CD4-positive, alpha-beta T cell (primary cell): ENCODE results near the gene TTLL4. TPM values are rescaled to one million over a fixed set of nuclear protein-coding genes. Genes with fewer than 3 reads are reported as not detected.

Experiments
- ATAC-seq: fragments of 200-7000 bp; cut with Tn5 transposase; one replicate; pipeline ENCODE4 v1.10.0; 2022; ENCODE audit warnings: mild to moderate bottlenecking; ENCODE audit not compliant: poor library complexity
- CTCF ChIA-PET: fragments of 350-600 bp; sonication (Branson Sonifier 250); formaldehyde crosslinking; loops from one replicate; lab custom pipeline; 2021; ENCODE audit warnings: antibody characterized with exemption, inconsistent platforms; lab: Charles Lee
- POLR2A ChIA-PET: fragments of 350-600 bp; sonication (Branson Sonifier 250); formaldehyde crosslinking; loops from one replicate; lab custom pipeline; 2021; ENCODE audit warnings: antibody characterized with exemption, inconsistent platforms; lab: Charles Lee
- DNase-seq, 14 experiments: peaks; one replicate each; pipeline ENCODE4 v3.0.0-alpha.2; 2013 to 2020; ENCODE audit warnings: mixed read lengths in 2 of 14
- H3K27ac ChIP-seq, 2 donors: one replicate each; pipeline versions ENCODE4 v1.5.1 to v1.7.0; 2013; ENCODE audit warnings: low read length in 2 of 2, low read depth in 1 of 2, mild to moderate bottlenecking in 1 of 2
- H3K27me3 ChIP-seq, 2 experiments: 1 replicate in 1 of 2; 2 replicates in 1 of 2; pipeline versions ENCODE4 v1.6.1 to v1.7.0; 2013; ENCODE audit warnings: low read length in 2 of 2, control low read depth in 1 of 2, mild to moderate bottlenecking in 1 of 2, moderate library complexity in 1 of 2; ENCODE audit not compliant: insufficient read depth in 2 of 2, control insufficient read depth in 1 of 2
- H3K36me3 ChIP-seq: one replicate; pipeline ENCODE4 v1.6.1; 2013; ENCODE audit warnings: low read length, control low read depth; ENCODE audit not compliant: insufficient read depth
- H3K4me1 ChIP-seq: one replicate; pipeline ENCODE4 v1.6.1; 2013; ENCODE audit warnings: low read length, control low read depth; ENCODE audit not compliant: insufficient read depth
- H3K4me3 ChIP-seq: one replicate; pipeline ENCODE4 v1.5.1; 2013; ENCODE audit warnings: mild to moderate bottlenecking, low read length, moderate library complexity
- H3K9me3 ChIP-seq, 2 experiments: 1 replicate in 1 of 2; 2 replicates in 1 of 2; pipeline versions ENCODE4 v1.6.1 to v1.7.0; 2013; ENCODE audit warnings: low read length in 2 of 2, mild to moderate bottlenecking in 2 of 2, control low read depth in 1 of 2, moderate library complexity in 1 of 2; ENCODE audit not compliant: control insufficient read depth in 1 of 2, insufficient read depth in 1 of 2
- H3K27ac Mint-ChIP-seq: one replicate; pipeline ENCODE4 v1.8.0; 2020; ENCODE audit warnings: mixed read lengths
- H3K27me3 Mint-ChIP-seq: one replicate; pipeline ENCODE4 v1.8.0; 2021; ENCODE audit warnings: mixed read lengths
- H3K36me3 Mint-ChIP-seq: one replicate; pipeline ENCODE4 v1.8.0; 2021; ENCODE audit warnings: low read depth, mixed read lengths
- H3K4me1 Mint-ChIP-seq: one replicate; pipeline ENCODE4 v1.8.0; 2021; ENCODE audit warnings: low read depth, mixed read lengths
- H3K4me3 Mint-ChIP-seq: one replicate; pipeline ENCODE4 v1.8.0; 2020; ENCODE audit warnings: mild to moderate bottlenecking, mixed read lengths
- H3K9me3 Mint-ChIP-seq: one replicate; pipeline ENCODE4 v1.8.0; 2020; ENCODE audit warnings: mixed read lengths
- CTCF ChIP-seq: fragments of 200-600 bp; IDR thresholded peaks from one replicate; pipeline ENCODE4 v1.8.0; 2022; ENCODE audit warnings: antibody characterized with exemption, mild to moderate bottlenecking
- intact Hi-C, 2 experiments: fragments of 100-400 bp; cut with DNase I in 1 of 2; cut with micrococcal nuclease in 1 of 2; formaldehyde crosslinking; loops; one replicate each; pipeline versions ENCODE4 v1.15.1 to v1.9.0; 2023 to 2025; cut with DNase I, micrococcal nuclease
- total RNA-seq, 174 experiments: library from RNA in 2 of 174; stranded (reverse) in 2 of 174; gene quantifications; one replicate each; pipeline ENCODE4 v1.2.3 and lab custom pipeline; 2021 to 2026

The TTLL4 gene
- total RNA-seq, 2 experiments from 2014 or later: 7.3 to 10.8 TPM

- H3K36me3 Mint-ChIP-seq: no peaks in the 10 kb centered on the region
- CTCF ChIA-PET: no interaction called here
- Histone ChIP-seq H3K27ac (no peak overlapping the region), H3K27me3 (peaks cover 15 to 24% of the 10 kb centered on the region in 2 experiments), H3K4me1 (peaks cover 8% of the 10 kb centered on the region), H3K9me3 (peaks cover 0 to 12% of the 10 kb centered on the region in 2 experiments), H3K4me3 (no peak overlapping the region), H3K36me3 (no peaks in the 10 kb centered on the region)
- peak; percentile 41 for ATAC-seq
- peaks cover 2% of the 10 kb centered on the region for H3K9me3 Mint-ChIP-seq
- POLR2A ChIA-PET: no interaction called here
- intact Hi-C loops: no loop called here
- H3K4me1 Mint-ChIP-seq: peaks cover 5% of the 10 kb centered on the region
- DNase-seq: peak in 3 of 14 experiments; percentile 32 to 62 (median 46)
- peaks cover 48% of the 10 kb centered on the region for H3K27me3 Mint-ChIP-seq
- no peak for TF ChIP-seq CTCF
- no peak overlapping the region for H3K4me3 Mint-ChIP-seq
- H3K27ac Mint-ChIP-seq: no peak overlapping the region
Measured at GRCh38 chr2:218802386-218802994, 91.9 kb downstream of the TTLL4 start.

- Histone ChIP-seq H3K27ac (no peak overlapping the region), H3K4me1 (peaks cover 8% of the 10 kb centered on the region), H3K36me3 (no peaks in the 10 kb centered on the region), H3K9me3 (peaks cover 0 to 12% of the 10 kb centered on the region in 2 experiments), H3K4me3 (no peak overlapping the region), H3K27me3 (peaks cover 9 to 23% of the 10 kb centered on the region in 2 experiments)
- intact Hi-C loops: no loop called here
- ChIA-PET CTCF (no interaction called here), POLR2A (no interaction called here)
- H3K27ac Mint-ChIP-seq: no peak overlapping the region
- peaks cover 54% of the 10 kb centered on the region for H3K27me3 Mint-ChIP-seq
- TF ChIP-seq CTCF: no peak
- ATAC-seq (no peak), DNase-seq (no peak)
- H3K9me3 Mint-ChIP-seq: peaks cover 2% of the 10 kb centered on the region
- H3K4me1 Mint-ChIP-seq: peaks cover 5% of the 10 kb centered on the region
- H3K4me3 Mint-ChIP-seq: no peak overlapping the region
- no peaks in the 10 kb centered on the region for H3K36me3 Mint-ChIP-seq
Measured at GRCh38 chr2:218804817-218805216, 94.2 kb downstream of the TTLL4 start.

Other genes starting within 250 kb of the TTLL4 start
- gene USP37, start 142.5 kb upstream of the TTLL4 start, total RNA-seq: 10 to 100 TPM; 20.2 to 24.4 TPM
- gene CNOT9, start 142.0 kb upstream of the TTLL4 start, total RNA-seq: 10 to 100 TPM; 62.8 to 66.8 TPM
- under 1 TPM; 0.25 to 0.77 TPM for gene PLCD4, start 102.9 kb upstream of the TTLL4 start, total RNA-seq
- gene ZNF142, start 51.2 kb upstream of the TTLL4 start, total RNA-seq: 10 to 100 TPM; 40.3 to 44.2 TPM
- gene BCS1L, start 51.2 kb upstream of the TTLL4 start, total RNA-seq: 10 to 100 TPM; 11.4 to 12.7 TPM
- 10 to 100 TPM; 18.0 to 18.6 TPM for gene RNF25, start 38.8 kb upstream of the TTLL4 start, total RNA-seq
- 10 to 100 TPM in 1 of 2 experiments, 1 to 10 TPM in 1; 9.8 to 12.7 TPM for gene STK36, start 38.7 kb upstream of the TTLL4 start, total RNA-seq
- gene CYP27A1, start 71.3 kb downstream of the TTLL4 start, total RNA-seq: under 1 TPM in 1 of 2 experiments, not detected in 1; 0.28 TPM
- not detected for gene PRKAG3, start 121.0 kb downstream of the TTLL4 start, total RNA-seq
- not detected for gene WNT6, start 149.0 kb downstream of the TTLL4 start, total RNA-seq
- gene WNT10A, start 170.0 kb downstream of the TTLL4 start, total RNA-seq: 1 to 10 TPM; 4.8 to 6.6 TPM
- not detected for gene CDK5R2, start 248.8 kb downstream of the TTLL4 start, total RNA-seq